HG03571 (cell line): ENCODE data around the gene RHOB.
"Not testable (repeated sequence)": the region's sequence is repeated elsewhere in the genome, so short reads cannot be mapped to it uniquely, and the experiment has no call there.

Experiments used
- ATAC-seq: cut with Tn5 transposase; IDR thresholded peaks from one replicate; pipeline ENCODE4 v1.9.1; 2021; ENCODE audit not compliant: unreplicated experiment

RHOB gene

DNA sequence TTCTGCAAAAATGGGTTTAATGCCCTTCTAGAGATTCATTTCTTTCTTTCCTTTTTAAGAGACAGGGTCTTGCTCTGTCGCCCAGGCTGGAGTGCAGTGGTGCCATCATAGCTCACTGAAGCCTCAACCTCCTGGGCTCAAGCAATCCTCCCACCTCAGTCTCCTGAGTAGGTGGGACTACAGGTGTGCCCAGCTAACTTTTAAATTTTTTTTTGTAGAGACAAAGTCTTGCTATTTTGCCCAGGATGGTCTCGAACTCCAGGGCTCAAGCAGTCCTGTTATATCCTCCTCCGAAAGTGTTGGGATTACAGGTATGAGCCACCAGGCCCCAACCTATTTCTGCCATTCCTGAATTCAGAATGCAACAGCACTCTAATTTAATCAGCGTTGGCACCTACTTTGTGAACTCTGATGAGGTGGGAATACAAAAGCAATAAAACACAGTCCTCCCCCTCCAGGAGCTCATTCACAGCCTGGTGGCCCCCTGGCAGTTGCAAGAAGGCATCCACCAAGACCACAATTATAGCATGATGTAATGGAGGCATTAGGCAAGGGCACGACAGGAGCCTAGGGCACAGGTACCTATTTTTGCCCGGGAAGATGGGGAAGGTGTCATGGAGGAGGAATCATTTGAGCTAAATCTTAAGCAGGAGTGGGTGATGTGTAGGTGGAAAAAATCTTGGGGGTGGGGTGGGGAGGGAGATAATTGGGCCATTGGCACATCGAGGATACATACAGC, 5.1 kb downstream of the RHOB start:
- no peak for ATAC-seq

GRCh38 chr2:20452551-20452950, 5.7 kb downstream of the RHOB start:
- no peak for ATAC-seq

DNA sequence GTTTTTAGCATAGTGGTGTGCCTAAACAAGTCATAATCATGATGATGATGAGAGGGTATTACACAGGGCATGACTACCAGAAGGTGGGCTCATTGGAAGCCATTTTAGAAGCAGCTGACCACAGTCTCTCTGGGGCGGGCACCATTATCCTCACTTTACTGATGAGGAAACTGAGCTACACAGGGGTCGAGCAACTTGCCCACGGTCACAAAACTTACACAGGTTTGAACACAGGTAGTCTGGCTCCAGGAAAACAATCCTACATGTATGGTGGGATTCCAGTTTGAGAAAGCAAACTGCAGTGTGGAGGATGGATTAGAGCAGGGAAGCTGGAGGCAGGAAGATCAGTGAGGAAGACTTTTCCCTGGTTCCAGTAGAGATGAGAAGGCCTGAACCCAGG, 6.2 kb downstream of the RHOB start:
- no peak for ATAC-seq

DNA sequence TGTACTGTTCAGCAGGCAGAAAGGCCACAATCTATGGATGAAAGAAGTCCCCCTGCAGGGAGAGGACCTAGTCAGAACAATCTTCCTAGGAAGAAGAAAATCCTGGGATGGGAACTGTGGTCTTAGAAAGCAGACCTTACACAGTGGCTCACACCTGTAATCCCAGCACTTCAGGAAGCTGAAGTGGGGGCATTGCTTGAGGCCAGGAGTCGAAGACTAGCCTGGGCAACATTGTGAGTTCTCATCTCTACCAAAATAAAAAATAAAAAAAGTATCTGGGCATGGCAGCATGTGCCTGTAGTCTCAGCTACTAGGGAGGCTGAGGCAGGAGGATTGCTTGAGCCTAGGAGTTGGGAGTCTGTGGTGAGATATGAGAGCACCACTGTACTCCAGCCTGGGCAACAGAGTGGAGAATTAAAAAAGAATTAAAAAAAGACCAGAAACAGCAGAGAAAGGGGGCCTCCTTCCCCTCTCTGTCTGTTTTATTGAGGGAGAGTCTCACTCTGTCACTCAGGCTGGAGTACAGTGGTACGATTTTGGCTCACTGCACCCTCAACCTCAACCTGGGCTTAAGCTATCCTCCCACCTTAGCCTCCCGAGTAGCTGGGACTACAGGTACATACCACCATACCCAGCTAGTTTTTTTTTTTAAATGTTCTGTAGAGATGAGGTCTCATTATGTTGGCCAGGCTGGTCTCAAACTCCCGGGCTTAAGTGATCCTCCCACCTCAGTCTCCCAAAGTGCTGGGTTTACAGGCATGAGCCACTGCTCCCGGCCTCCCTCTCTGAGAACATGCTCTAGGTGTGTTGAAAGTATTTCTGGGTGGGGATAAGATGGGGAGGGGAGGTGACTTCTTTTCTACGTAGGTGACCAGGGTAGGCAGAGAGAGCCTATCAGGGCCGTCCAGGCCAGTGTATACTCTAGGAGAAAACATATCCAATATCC, 7.4 kb downstream of the RHOB start:
- no peak for ATAC-seq

- ATAC-seq: no peak
Observed at GRCh38 chr2:20455076-20455587, 8.3 kb downstream of the RHOB start.

GRCh38 chr2:20456116-20456571, 9.3 kb downstream of the RHOB start:
- no peak for ATAC-seq

GRCh38 chr2:20456636-20457426, 10.0 kb downstream of the RHOB start:
- ATAC-seq: no peak

DNA sequence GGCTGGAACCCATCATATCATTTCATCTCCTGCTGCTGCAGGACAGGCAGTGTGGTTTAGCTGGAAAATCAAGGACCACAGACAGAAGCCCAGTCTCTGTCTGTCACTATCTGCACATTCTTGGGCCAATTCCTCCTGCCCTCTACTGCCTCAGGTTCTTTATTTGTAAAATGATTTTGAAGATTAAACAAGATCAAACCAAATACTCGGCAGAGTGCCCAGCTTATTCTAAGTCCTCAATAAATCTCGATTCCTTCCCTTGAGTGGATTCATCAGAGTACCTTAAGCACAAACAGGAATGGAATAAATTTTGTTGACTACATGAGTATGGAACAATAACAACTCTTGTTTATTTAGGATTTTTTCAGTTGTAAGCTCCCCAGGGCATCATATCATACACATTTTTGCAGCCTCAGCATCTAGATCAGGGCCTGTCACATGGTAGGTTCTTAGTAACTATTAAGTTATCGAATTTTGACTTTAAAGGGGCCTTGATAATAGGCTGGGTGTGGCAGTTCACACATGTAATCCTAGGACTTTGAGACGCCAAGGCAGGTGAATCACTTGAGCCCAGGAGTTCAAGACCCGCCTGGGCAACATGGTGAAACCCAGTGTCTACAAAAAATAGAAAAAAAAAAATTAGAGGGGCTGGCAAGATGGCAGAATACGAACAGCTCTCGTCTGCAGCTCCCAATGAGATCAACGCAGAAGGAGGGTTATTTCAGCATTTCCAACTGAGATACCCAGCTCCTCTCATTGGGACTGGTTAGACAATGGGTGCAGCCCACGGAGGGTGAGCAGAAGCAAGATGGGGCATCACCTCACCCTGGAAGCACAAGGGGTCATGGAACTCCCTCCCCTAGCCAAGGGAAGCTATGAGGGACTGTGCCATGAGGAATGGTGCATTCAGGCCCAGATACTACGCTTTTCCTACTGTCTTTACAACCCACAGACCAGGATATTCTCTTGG, 11.1 kb downstream of the RHOB start:
- no peak for ATAC-seq

- ATAC-seq: not testable (repeated sequence)
Observed at GRCh38 chr2:20458737-20459484, 12.0 kb downstream of the RHOB start.

DNA sequence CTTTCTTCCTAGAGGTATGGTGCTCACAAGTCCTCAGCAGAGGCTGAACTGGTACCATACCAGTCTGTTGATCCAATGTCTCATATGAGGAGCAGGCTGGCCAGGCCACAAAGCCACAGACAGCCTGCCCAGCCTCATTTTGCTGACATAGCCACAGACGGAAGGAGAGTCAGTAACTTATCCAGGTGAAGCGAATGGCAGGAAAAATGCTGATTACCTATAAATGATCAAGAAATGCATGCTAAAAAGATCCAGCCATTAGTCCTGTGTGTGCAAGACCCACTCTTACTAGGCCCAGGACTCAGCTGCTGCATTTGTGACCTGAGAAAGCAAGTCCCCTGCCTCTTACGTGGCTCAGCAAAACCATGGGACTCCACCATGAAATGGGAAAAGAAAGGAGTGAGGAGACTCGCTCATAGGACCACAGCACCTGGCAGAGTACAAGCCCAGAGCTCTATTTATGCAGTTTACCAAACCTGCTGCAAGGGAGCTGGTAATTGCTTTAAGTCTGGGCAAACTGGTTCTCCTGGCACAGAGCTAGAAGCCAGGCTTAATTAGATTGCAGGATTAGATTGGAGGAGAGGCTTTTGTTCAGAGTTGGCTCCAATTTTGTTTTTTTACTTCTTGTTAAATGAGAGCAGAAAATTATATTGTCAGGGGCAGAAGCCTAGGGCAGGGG, 19.0 kb downstream of the RHOB start:
- no peak for ATAC-seq

- no peak for ATAC-seq
Observed at GRCh38 chr2:20467789-20468548, 21.1 kb downstream of the RHOB start.

DNA sequence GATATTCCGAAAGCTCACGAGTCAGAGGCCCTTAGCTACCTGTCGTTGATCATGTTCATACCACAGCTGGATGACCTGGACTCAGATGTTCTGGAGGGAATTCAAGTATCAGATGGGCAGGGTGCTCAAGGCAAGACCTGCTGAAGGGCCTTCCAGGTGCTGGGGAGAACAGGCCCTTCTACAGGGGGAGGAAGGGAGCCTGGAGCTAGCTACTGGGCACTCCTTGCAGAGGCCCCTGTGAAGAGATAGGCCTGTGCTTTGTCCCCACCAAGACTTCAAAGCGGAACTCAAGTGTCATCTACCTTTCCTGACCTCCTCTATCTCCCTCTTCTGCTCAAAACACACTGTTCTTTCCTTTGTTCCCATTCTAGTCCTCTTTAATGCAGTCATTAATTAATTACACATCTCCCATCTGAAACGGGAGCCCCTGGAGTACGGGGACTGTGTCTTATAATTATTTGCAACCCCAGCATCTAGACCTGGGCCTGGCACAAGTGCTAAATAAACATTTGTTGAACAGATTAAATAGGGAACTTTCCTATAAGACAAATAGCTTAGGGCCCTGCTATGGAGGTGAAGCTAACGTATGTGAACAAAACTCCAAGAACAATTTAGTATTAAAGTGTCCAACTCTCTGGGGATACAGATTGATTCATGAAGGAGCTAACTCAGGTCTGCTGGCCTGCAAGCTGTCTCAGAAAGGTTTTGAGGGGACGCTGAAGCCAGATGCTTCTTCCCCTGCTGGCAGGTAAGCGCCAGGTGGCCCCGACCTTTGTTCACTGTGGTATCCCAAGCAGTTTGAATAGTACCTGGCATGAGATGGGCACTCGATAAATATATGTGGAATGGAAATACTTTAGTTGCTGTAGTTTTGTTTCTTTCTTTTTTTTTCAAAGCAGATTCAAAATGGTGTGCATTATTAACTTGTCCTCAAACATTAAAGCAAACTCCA, 22.0 kb downstream of the RHOB start:
- no peak for ATAC-seq

DNA sequence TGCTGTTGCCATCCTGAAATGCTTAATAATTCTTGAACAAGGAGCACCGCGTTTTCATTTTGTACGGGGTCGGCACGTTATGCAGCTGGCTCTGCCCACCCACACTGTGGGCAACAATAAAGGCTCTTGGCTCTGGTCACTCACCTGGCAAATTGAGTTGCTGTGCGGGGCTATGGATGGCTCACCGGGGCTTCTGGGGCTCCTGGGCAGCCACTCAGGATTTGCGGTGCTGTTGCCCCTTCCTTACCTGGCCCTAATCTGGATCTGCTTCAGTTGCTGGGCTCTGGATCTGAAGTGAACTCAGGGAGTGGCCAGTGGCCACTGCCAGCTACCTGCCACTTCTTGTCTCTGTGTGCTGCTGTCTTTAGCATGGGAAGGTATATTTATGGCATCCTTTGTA, 22.7 kb downstream of the RHOB start:
- no peak for ATAC-seq

GRCh38 chr2:20470211-20470610, 23.3 kb downstream of the RHOB start:
- ATAC-seq: no peak

DNA sequence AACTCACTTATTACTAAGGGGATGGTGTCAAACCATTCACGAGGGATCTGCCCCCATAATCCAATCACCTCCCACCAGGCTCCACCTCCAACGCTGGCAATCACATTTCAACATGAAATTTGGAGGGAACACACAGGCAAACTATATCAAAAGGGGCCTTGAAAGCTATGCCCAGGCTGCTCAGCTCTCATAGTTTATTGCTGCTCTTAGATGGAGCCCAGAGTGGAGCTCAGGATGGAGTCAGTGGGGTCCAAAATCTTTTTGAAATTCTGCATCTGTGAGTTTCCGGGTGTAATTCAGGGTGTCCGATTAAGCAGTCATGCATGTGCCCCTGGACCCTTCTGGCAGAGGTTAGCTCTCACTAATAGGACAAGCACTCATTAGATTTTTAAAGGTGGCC, 24.3 kb downstream of the RHOB start:
- ATAC-seq: no peak

- ATAC-seq: no peak
Observed at GRCh38 chr2:20471902-20472559, 25.2 kb downstream of the RHOB start.
